Measurements from ENCODE around the gene RTF1.
"Not testable (repeated sequence)": the region's sequence is repeated elsewhere in the genome, so short reads cannot be mapped to it uniquely, and the experiment has no call there.

The RTF1 gene

DNA sequence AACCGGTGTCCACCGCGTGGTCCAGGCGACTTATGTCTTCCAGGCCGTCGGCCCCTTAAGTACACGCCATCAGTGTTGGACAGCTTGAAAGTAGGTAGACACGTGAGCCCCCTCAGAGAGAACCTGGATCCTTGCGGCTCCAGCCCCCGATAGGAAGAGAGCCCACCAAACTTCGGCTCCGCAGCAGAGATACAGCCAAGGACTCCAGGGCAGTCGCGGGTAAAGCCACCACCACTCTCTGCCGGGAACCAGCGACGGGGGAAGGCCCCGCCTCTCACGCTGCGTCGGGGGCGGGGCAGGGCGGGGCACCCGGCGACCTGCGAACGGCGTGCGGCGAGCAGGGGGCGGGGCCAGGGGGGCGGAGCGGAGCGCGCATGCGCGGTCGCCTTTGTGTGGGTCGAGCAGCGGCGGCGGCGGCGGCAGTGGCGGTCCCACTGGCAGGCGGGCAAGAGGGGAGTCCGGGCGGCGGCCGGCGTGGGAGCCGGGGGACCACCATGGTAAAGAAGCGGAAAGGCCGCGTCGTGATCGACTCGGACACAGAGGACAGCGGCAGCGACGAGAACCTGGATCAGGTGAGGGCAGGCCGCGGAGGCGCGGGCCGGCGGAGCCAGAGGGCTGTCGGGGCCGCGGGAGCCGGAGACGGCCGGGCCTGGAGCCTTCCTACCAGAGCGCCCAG, at the start of gene RTF1:
Gene RTF1, plus strand, starts transcription at position 354 of the 676 bp plus-strand sequence. Its CDS starts 21 bp downstream, at position 375.
- peak; percentile 68 for DNase-seq

DNA sequence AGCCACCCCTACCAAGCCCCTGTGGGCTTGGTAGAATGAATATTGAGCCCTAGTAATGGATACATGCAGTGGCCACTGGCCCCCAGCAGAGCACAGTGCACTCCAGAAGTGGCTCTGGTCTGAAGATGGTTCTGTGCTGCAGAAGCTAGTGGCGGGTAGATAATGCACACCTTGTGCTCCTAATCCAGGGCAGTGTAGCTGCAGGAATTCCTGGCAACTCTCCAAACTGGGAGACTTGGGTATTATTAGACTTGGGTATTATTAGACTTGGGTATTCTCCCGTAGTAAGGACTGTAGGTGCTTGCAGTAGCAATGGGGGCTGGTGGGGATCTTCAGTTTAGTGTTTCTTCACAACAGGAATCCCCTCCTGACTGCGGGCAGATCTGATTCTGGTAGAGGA, 49.5 kb upstream of the RTF1 start:
- DNase-seq: no peak

DNA sequence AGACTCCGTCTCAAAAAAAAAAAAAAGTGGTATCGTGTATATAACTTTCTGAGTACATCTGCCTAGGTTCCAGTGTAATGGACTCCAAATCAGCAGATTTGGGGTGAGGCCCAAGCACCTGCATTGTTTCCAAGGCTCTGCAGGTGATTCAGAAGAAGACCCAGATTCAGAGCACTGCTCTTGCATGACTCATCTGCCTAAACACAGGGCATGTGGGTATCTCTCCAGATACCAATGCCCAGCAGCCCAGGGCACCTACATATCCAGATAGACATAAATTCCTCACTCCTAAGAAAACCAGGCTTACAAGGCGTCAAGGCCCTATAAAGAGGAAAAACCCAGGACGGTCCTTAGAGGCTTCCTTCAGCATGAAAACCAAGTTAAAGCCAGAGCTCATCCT, 38.9 kb upstream of the RTF1 start:
- no peak for DNase-seq

DNA sequence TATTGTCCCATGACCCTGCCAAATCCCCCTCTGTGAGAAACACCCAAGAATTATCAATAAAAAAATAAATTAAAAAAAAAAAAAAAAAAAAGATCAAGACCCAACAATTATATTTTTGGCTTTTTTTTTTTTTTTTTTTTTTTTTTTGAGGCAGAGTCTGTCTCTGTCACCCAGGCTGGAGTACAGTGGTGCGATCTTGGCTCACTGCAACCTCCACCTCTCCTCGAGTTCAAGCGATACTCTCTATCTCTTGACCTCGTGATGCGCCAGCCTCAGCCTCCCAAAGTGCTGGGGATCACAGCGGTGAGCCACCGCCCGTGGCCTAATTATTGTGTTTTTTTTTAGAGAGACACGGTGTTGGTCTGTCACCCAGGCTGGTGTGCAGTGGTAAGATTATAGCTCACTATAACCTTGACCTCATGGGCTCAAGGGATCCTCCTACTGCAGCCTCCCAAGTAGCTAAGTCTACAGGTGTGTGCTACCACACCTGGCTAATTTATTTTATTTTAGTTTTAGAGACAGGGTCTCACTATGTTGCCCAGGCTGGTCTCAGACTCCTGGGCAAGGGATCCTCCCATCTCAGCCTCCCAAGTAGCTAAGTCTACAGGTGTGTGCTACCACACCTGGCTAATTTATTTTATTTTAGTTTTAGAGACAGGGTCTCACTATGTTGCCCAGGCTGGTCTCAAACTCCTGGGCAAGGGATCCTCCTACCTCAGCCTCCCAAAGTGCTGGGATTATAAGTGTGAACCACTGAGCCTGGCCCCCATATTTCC, 32.7 kb upstream of the RTF1 start:
- DNase-seq: not testable (repeated sequence)

DNA sequence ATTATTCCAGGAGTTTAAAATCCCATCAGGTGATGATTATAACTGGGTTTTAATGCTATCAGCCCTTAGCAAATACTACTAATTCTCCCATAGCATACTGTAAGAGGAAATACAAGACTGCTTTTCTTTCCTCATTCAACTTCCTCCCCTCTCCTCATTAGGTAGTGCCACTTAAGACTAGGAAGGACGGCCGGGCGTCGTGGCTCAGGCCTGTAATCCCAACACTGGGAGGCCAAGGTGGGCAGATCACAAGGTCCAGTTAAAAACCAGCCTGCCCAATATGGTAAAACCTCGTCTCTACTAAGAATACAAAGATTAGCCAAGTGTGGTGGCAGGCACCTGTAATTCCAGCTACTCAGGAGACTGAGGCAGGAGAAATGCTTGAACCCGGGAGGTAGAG, 29.2 kb upstream of the RTF1 start:
- DNase-seq: no peak

DNA sequence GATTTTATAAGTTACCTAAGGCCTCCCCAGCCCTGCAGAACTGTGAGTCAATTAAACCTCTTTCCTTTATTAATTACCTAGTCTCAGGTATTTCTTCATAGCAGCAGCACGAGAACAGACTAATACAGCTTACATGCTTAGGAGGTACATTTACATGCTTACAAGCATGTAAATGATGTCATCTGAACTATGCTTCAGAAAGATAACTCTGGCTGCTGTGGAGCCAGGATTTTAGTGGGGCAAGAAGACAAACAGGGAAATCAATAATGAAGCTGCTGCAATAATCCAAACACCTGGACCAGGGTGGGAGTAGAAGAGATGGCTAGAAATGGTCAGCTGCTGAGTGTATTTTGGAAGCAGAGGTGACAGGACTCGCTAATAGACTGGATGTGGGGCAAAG, 24.2 kb upstream of the RTF1 start:
- DNase-seq: no peak

DNA sequence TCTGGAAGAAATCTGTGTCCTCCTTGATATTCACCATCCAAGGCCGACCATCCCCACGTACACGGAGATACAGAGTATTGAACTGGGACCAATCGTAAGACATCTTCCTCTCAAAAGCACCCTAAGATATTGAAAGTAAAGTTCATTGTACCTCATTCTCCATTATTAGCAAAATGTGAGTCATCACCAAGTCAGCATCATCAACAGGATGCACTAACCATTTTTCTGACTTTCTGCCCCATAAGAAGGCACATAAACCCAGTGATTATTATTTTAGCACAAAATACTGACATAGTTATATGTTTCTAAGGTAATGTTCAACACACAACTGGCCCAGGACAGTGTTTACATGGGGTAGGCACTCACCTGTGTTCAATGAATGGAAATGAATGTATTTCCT, 22.0 kb upstream of the RTF1 start:
- DNase-seq: no peak

DNA sequence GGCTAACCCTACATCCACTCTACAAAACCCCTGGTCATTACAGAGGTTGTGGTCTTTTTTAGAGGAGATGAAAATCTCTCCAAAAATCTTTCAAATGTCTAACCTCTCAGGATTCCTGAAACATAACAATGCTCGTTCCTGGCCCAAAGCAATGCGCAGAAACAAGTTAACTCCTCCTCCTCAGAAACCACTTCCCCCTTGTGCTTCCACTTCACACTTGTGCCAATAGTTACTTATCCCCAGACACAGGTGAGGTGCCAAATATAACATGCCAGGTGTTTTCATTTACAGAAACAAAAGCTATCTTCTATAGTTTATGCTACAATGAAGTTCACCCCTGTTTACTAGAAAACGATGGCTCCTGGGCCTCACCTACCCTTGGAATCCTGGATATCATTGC, 20.8 kb upstream of the RTF1 start:
- DNase-seq: no peak

DNA sequence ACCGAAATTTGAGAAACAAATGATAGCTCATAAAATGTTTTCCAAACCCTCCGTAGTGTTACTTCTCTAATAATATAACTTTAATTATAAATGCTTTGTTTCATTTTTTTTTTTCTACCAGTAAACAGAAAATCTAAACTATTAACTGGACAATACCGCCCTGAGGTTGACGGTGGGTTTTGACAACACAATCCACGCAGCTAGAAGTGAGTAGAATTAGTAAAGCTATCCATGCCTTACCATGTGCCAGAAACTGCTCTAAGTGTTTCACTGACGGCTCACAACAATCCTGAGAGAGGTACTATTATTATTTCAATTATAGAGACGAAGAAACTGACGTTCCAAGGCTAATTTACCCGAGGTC, 15.0 kb upstream of the RTF1 start:
- no peak for DNase-seq

DNA sequence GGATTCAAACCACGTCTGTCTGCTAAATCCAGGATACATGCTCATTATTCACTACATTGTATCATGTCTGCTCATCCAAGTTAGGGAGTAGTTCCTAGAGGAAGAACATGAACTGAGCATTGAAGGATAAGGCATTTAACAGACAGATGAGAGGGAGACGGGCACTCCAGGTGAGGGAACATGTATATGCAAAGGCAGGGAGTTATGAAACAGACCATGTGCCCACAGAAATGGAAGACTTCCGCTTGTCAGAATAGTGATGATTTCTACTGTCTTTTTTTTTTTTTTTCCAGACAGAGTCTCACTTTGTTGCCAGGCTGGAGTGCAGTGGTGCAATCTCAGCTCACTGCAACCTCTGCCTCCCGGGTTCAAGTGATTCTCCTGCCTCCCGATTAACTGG, 9.6 kb upstream of the RTF1 start:
- no peak for DNase-seq

DNA sequence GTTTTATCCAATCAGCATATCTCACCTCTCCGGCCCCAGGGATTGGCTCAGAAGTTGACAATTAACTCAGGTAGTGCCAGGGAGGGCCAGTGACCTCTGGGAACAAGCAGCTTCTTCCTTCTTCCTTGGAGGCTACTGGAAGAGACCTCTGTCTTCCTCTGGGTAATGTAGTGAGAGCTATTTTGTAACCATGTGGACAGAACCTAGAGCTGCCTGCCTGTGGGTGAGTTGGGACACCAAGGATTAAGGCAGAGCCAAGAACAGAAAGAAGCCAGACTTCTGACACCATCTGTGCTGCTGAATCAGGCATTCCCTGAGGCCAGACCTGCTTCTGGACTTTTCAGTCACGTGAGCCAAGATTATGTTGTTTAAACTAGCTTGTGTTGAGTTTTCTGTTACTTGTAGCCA, 8.7 kb upstream of the RTF1 start:
- no peak for DNase-seq

DNA sequence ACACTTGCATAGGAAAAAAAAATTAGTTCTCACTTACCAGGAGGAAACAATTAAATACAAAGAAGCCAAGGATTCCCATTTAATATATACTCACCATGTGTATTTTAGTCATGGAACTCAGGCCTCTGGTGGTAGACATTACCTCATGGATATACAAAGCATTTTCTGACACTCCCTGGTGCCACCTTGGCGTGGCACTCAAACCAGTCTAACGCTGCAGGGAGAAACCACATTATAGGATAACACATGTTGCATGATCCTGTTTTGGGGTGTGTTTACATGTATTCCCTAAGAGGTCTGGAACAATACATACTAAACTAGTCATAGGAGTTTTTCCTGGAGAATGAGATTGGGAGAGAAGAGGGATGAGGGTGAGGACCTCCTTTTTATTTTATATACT, 5.9 kb upstream of the RTF1 start:
- no peak for DNase-seq

DNA sequence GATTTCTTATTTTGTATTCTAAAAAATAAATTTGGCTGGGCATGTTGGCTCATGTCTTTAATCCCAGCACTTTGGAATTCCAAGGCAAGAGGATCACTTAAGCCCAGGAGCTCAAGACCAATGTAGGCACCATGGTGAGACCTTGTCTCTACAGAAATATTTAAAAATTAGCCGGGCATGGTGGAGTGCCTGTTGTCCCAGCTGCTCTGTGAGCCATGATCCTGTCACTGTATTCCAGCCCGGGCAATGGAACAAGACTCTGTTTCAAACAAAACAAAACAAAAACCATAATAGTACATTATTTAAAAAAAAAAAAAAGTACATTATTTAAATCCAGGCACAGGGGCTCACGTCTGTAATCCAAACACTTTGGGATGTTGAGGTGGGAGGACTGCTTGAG, 5.5 kb upstream of the RTF1 start:
- no peak for DNase-seq

DNA sequence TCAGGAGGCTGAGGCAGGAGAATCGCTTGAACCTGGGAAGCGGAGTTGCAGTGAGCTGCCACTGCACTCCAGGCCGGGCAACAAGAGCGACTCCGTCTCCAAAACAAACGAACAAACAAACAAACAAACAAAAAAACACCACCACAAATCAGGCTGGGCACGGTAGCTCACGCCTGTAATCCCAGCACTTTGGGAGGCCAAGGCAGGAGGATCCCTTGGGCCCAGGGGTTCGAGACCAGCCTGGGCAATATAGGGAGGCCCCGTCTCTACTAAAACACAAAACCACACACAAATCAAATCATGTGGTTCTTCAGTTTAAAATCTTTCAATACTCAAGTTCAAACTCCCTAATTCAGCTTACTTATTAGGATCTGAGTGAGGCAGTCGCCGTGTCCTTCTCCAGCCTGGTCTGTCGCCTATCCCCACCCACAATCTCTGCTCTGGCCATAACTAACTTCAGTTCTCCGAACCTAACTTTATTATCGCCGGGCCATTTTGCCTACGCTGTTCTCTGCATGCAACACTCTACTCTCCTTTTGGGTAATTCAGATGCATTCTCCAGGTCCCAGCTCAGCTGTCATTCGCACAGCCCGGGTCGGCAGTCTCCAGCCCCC, 660 bp upstream of the RTF1 start:
- DNase-seq: no peak

DNA sequence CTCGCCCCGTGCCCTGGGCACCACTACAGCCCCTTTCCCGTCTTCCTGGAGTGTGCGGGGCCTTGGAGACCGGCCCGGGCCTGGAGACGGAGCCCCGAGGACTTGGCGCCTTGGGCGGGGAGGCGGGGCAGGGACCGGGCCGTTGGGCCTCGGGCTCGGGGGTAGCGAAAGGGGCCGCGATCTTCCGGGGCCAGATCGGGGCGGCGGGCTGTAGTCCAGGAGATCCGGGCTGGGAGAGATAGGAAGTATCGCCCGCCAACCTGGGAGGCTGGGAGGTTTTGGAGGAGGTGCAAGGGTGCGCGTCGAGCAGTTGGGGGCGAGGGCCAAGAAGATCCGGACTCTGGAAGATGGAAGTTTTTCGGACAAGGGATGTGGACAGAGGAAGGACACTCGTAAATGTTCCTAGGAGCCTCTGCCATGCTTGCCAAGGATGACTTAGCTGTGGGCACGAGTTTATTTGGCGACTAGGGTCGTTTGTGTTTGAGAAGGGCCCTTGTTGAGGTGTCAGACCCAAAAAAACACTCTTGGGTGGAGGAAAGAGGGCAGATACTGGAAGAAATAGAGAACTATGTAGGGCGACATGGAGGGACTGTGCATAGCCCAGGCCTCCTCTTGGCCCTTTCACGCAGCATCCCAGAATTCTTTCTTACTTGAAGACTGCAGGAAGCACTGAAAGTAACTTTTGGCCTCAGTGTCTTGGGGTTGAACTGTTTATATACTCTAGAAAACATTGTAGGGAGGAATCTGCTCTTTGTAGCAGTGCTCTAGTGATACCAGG, 712 bp downstream of the RTF1 start:
- no peak for DNase-seq

DNA sequence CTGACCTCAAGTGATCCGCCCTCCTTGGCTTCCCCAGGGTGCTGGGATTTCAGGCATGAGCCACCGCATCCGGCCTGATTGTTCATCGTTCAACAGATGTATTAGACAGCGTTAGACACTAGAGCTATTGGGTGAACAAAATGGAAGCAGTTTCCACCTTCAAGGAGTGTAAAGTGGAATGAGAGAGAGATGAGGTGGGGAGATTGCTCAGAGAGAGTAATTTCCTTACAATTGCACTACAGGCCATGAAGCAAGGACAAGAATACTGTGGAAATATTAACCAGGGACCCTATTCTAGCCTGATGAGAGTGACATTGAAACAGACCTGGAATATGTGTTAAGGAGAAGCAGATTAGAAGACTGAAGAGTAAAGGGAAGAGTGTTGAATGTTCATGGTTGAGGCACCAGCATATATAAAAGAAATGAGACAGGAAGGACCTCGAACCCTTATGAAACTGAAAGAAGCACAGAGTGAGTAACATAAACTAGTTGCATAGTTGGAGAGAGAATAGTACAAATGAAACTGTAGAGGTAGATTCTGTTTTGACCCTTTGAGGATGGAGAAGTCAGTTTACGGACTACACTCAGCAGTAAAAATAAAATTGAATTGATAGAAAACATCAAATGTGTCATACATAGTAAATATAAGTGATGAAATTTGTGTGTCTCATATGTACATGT, 7.2 kb downstream of the RTF1 start:
- no peak for DNase-seq

DNA sequence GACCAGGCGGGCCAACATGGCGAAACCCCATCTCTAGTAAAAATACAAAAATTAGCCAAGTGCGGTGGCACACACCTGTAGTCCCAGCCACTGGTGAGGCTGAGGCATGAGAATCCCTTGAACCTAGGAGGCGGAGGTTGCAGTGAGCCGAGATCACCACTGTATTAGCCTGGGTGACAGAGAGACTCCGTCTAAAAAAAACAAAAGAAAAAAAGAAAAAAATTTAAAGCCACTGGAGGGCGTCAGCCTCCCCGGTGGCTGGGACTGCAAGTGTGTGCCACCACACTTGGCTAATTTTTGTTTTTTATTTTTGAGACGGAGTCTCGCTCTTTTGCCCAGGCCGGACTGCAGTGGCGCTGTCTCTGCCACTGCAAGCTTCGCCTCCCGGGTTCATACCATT, 7.9 kb downstream of the RTF1 start:
- DNase-seq: no peak

DNA sequence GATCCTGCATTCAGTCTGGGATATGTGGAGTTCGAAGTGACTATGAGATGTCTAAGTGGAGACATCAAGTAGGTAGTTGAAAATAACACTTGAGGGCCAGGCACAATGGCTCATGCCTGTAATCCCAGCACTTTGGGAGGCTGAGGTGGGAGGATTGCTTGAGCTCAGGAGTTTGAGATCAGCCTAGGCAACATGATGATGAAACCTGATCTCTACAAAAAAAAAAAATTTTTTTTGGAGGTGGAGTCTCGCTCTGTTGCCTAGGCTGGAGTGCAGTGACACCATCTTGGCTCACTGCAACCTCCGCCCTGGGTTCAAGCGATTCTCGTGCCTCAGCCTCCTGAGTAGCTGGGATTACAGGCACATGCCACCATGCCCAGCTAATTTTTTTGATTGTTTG, 9.0 kb downstream of the RTF1 start:
- DNase-seq: not testable (repeated sequence)

DNA sequence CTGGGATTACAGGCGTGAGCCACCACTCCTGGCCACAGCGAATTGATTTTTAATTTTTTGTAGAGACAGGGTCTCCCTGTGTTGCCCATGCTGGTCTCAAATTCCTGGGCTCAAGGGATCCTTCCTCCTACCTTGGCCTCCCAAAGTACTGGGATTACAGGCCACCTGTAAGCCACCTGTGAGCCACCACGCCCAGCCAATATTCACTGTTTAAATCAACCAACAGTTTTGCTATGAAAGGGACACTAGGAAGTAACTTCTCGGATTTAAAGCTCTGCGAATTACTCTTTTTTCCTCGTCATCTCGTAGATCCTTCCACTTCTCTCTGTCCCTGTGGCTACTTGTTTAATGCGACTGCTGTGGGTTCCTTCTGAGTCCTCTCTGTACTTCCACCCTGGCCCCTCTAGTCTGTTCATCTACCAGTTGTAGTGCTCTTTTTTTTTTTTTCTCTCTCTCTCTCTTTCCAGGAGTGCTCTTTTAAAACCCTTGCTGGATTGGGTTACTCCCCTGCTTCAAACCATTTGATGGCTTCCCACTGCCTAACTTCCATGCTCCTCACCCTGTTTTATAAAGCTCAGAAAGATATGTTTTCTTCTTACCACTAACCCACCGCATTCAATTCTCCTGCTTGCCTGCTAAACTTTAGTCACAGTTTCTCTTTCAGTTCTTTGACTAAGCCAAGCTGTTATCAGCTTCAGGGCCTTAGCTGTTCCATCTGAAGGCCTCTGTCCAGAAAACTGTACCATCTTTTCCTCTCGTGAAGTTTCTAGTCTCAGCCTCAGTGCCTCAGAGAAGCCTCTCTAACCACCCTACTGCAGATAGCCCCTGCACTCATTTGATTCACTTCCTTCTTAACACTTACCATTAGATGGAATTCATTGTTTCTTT, 12.4 kb downstream of the RTF1 start:
- no peak for DNase-seq

DNA sequence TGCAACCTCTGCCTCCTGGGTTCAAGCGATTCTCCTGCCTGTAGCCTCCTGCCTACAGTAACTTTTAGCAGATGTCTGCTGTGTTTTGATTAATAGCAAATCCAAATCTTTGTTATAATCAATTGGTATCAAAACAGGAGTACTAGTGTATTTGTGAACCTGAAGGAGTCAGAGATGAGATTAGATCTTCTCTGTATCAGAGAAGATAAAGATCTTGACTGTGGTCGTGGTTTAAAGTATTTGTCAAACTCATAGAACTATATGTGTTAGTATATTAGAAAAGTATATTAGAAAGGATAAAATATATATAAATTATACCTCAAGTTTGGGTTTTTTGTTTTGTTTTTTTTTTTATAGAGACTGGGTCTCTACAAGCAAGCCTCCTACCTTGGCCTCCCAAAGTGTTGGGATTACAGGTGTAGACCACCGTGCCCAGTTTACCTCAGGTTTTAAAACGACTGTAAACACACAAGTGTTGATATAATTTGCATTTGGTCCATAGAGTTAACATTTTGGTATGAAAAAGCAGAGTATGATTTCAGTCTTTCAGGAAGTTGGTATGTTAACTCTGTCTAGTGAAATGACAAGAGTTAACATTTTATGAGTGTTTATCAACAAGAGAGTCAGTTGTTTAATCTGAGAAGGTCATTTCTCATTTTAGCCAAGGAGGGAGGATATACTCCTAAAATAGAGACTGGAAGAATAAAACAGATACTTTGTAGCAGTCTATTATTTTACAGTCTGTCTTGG, 18.3 kb downstream of the RTF1 start:
- DNase-seq: no peak

DNA sequence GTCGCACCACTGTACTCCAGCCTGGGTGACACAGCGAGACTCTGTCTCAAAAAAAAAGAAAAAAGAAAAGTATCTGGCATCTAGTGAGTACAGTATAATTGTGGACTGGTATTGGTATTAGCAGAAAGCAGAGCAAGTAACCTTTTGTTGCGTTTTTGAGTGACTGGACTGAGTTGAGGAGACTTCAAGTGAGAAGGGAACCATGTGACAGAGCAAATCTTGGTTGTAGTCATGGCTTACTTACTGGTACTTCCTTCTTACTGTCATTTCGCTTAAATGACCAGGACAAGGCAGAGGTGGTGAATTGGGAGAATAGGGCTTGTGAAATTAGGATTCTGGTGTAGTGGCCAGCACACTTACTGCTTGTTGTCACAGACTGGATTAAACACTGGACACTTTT, 20.6 kb downstream of the RTF1 start:
- no peak for DNase-seq
